ENCODE results near the gene B3GNT3. TPM values are rescaled to one million over a fixed set of nuclear protein-coding genes. Genes with fewer than 3 reads are reported as not detected.

Gene B3GNT3
- total and polyA plus RNA-seq, 9 of the 15 experiments (the other 6 are each of a cell fraction or from before 2014, with no cell fraction given), result 0.06 to 0.11 (median 0.07) TPM; not detected in 6

DNA sequence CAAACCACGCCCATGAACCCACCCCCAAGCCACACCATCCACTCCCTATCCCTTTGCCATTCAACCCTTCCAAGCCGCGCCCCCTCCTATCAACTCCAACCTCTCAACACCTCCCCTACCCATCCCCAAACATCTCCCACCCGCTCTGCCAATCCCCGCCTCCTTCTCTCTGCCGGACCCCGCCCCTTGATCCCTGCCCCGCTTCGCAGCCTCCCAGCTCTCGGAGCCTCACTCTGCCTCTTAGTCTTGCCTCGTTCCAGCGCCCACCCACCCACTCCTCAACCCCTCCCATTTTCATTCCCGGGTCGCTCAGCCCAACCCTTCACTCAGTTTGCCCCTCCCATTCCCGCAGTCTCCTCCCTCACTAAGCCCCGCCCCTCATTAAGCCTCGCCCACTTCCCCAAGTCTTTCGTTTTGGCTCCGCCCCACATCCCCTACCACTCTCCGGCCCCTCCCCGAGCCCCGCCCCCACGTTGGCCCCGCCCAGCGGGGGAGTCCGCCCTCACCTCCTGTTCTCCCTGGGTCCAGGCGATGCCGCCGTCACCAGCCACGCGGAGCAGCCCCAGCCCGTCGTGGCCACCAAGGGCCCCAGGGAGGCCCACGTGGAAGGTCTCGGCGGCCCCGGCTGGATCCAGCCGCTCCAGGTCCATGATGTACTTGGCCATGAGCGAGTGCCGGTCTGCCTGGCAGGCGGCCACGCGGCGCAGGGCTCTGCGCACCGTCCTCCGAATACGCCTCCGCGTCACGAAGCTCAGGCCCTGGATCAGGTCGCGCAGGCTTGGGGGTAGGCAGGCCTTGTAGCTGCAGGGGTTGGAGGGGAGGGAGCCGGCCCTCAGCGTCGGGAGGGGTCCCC lies 47.1 kb downstream of the B3GNT3 start (continued):
- TF ChIP-seq, protein P1, sequence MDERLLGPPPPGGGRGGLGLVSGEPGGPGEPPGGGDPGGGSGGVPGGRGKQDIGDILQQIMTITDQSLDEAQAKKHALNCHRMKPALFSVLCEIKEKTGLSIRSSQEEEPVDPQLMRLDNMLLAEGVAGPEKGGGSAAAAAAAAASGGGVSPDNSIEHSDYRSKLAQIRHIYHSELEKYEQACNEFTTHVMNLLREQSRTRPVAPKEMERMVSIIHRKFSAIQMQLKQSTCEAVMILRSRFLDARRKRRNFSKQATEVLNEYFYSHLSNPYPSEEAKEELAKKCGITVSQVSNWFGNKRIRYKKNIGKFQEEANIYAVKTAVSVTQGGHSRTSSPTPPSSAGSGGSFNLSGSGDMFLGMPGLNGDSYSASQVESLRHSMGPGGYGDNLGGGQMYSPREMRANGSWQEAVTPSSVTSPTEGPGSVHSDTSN (CRISPR knock-in tag; IDR thresholded peaks at IDR 0.05; ENCODE audit: low read depth), result no peak
- TF ChIP-seq, protein P1 (tag; conservative IDR thresholded peaks at IDR 0.05; ENCODE audit: low read depth), result peak; percentile 57
- no peak for TF ChIP-seq XRCC3 (IDR thresholded peaks at IDR 0.05)
- no peak for TF ChIP-seq ZNF707 (CRISPR knock-in tag; conservative IDR thresholded peaks at IDR 0.05)
- no peak for TF ChIP-seq COPS2 (conservative IDR thresholded peaks at IDR 0.05)
- no peak for TF ChIP-seq DDX20 (tag; IDR thresholded peaks at IDR 0.05; ENCODE audit: low read depth)
- no peak for TF ChIP-seq CCAR2 (IDR thresholded peaks at IDR 0.05; ENCODE audit: low read depth, low read length)
- no peak for TF ChIP-seq JUNB (CRISPR knock-in tag; conservative IDR thresholded peaks at IDR 0.05)
- TF ChIP-seq RAD51 (IDR thresholded peaks at IDR 0.05; ENCODE audit: borderline replicate concordance, low read depth), result no peak
- TF ChIP-seq EGR1 (conservative IDR thresholded peaks at IDR 0.05), result peak; percentile 79
- TF ChIP-seq POLR2B (IDR thresholded peaks at IDR 0.05; ENCODE audit: low read depth, partially characterized antibody), result peak; percentile 55
- TF ChIP-seq U2AF1 (optimal IDR thresholded peaks at IDR 0.05; ENCODE audit: low read depth, low read length), result peak; percentile 75
- TF ChIP-seq, protein P2, sequence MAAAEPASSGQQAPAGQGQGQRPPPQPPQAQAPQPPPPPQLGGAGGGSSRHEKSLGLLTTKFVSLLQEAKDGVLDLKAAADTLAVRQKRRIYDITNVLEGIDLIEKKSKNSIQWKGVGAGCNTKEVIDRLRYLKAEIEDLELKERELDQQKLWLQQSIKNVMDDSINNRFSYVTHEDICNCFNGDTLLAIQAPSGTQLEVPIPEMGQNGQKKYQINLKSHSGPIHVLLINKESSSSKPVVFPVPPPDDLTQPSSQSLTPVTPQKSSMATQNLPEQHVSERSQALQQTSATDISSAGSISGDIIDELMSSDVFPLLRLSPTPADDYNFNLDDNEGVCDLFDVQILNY (CRISPR knock-in tag; IDR thresholded peaks at IDR 0.05), result peak; percentile 93; the same call in 1 of the 2 replicates
- TF ChIP-seq, protein P3, sequence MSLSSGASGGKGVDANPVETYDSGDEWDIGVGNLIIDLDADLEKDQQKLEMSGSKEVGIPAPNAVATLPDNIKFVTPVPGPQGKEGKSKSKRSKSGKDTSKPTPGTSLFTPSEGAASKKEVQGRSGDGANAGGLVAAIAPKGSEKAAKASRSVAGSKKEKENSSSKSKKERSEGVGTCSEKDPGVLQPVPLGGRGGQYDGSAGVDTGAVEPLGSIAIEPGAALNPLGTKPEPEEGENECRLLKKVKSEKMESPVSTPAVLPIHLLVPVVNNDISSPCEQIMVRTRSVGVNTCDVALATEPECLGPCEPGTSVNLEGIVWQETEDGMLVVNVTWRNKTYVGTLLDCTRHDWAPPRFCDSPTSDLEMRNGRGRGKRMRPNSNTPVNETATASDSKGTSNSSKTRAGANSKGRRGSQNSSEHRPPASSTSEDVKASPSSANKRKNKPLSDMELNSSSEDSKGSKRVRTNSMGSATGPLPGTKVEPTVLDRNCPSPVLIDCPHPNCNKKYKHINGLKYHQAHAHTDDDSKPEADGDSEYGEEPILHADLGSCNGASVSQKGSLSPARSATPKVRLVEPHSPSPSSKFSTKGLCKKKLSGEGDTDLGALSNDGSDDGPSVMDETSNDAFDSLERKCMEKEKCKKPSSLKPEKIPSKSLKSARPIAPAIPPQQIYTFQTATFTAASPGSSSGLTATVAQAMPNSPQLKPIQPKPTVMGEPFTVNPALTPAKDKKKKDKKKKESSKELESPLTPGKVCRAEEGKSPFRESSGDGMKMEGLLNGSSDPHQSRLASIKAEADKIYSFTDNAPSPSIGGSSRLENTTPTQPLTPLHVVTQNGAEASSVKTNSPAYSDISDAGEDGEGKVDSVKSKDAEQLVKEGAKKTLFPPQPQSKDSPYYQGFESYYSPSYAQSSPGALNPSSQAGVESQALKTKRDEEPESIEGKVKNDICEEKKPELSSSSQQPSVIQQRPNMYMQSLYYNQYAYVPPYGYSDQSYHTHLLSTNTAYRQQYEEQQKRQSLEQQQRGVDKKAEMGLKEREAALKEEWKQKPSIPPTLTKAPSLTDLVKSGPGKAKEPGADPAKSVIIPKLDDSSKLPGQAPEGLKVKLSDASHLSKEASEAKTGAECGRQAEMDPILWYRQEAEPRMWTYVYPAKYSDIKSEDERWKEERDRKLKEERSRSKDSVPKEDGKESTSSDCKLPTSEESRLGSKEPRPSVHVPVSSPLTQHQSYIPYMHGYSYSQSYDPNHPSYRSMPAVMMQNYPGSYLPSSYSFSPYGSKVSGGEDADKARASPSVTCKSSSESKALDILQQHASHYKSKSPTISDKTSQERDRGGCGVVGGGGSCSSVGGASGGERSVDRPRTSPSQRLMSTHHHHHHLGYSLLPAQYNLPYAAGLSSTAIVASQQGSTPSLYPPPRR (CRISPR knock-in tag; IDR thresholded peaks at IDR 0.05; ENCODE audit: borderline replicate concordance), result no peak
- peak; percentile 94 for TF ChIP-seq NR3C1 (CRISPR knock-in tag; IDR thresholded peaks at IDR 0.05)

All from K562 (cell line).